NB4 (cell line): ENCODE measurements around the gene PRICKLE2.

ENCODE experiments used
- MYC ChIP-seq: IDR thresholded peaks from 2 replicates; pipeline ENCODE4 v1.6.1; 2011; ENCODE audit warnings: low read depth, low read length
- POLR2A ChIP-seq: IDR thresholded peaks from 2 replicates; pipeline ENCODE4 v1.6.1; 2011; ENCODE audit warnings: mild to moderate bottlenecking; ENCODE audit not compliant: insufficient read length; ENCODE audit errors: extremely low read depth
- TF ChIP-seq, protein P1 (sequence below): IDR thresholded peaks from one replicate; pipeline ENCODE4 v1.5.1; 2012; ENCODE audit warnings: low read depth, low read length
- TF ChIP-seq, protein P2 (sequence below): IDR thresholded peaks from 2 replicates; pipeline ENCODE4 v1.6.1; 2011; ENCODE audit warnings: low read depth, low read length

DNA sequence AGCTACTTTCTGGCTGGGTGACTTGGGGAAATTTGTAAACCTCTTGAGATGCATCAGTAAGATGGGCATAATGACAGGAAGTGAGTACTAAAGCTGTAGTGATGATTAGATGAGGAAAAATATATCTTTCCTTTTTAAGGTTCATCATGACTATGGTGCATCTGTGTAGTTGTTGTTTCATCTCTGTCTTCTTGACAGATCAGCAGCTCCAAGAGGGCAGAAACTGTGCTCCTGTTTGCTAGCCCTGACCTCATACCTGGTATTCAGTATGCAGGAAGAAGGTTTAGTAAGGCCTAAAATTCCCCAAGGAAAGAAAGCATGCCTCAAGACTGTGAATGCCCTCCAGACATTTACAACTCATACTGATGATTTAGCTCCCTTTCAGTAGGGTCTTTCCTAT lies 119.5 kb downstream of the PRICKLE2 start:
- TF ChIP-seq POLR2A (no peak), MYC (no peak)
- TF ChIP-seq, protein P1, sequence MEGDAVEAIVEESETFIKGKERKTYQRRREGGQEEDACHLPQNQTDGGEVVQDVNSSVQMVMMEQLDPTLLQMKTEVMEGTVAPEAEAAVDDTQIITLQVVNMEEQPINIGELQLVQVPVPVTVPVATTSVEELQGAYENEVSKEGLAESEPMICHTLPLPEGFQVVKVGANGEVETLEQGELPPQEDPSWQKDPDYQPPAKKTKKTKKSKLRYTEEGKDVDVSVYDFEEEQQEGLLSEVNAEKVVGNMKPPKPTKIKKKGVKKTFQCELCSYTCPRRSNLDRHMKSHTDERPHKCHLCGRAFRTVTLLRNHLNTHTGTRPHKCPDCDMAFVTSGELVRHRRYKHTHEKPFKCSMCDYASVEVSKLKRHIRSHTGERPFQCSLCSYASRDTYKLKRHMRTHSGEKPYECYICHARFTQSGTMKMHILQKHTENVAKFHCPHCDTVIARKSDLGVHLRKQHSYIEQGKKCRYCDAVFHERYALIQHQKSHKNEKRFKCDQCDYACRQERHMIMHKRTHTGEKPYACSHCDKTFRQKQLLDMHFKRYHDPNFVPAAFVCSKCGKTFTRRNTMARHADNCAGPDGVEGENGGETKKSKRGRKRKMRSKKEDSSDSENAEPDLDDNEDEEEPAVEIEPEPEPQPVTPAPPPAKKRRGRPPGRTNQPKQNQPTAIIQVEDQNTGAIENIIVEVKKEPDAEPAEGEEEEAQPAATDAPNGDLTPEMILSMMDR: no peak
- TF ChIP-seq, protein P2, sequence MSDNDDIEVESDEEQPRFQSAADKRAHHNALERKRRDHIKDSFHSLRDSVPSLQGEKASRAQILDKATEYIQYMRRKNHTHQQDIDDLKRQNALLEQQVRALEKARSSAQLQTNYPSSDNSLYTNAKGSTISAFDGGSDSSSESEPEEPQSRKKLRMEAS: no peak
